ENCODE results near the gene EFHC2.

DNA sequence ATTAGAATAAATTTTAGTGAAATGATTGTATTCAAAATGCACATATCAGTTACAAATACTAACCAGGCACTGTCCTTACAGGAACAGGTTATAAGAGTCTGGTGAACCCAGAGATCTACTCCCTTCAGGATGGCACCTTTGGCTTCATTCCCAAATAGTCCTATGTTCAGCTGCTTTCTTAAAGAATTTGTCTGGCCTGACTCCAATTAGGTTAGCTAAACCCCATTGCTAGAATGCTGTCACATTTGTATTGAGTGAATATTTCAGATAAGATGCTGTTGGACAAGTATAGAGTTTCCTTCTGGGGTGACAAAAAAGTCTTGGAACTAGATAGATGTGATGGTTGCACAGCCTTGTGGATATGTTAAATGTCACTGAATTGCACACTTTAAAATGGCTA lies 69.4 kb downstream of the EFHC2 start:
- TF ChIP-seq, protein P1, sequence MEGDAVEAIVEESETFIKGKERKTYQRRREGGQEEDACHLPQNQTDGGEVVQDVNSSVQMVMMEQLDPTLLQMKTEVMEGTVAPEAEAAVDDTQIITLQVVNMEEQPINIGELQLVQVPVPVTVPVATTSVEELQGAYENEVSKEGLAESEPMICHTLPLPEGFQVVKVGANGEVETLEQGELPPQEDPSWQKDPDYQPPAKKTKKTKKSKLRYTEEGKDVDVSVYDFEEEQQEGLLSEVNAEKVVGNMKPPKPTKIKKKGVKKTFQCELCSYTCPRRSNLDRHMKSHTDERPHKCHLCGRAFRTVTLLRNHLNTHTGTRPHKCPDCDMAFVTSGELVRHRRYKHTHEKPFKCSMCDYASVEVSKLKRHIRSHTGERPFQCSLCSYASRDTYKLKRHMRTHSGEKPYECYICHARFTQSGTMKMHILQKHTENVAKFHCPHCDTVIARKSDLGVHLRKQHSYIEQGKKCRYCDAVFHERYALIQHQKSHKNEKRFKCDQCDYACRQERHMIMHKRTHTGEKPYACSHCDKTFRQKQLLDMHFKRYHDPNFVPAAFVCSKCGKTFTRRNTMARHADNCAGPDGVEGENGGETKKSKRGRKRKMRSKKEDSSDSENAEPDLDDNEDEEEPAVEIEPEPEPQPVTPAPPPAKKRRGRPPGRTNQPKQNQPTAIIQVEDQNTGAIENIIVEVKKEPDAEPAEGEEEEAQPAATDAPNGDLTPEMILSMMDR (IDR thresholded peaks at IDR 0.05) = no peak
- TF ChIP-seq POLR2A (IDR thresholded peaks at IDR 0.05) = no peak
